GM11168 (cell line): ENCODE measurements around the gene COPZ1.

Experiments
- in situ Hi-C: fragments of 300-500 bp; cut with MboI; formaldehyde crosslinking; loops from one replicate; pipeline ENCODE4 v1.12.0; 2022; ENCODE audit warnings: low sequenced_read_pairs; ENCODE audit not compliant: unreplicated experiment

COPZ1 gene

GRCh38 chr12:54374562-54375258 lies 49.8 kb downstream of the COPZ1 start:
- in situ Hi-C loops, result no loop called here

GRCh38 chr12:54375259-54375579 lies 50.3 kb downstream of the COPZ1 start:
- in situ Hi-C loops, result no loop called here

- in situ Hi-C loops, result no loop called here
Observed at GRCh38 chr12:54376596-54376995, 51.7 kb downstream of the COPZ1 start.

- in situ Hi-C loops, result no loop called here
Observed at GRCh38 chr12:54377007-54377406, 52.1 kb downstream of the COPZ1 start.

- in situ Hi-C loops, result no loop called here
Observed at GRCh38 chr12:54377797-54378515, 53.0 kb downstream of the COPZ1 start.

- in situ Hi-C loops, result no loop called here
Observed at GRCh38 chr12:54378796-54379397, 54.0 kb downstream of the COPZ1 start.

- in situ Hi-C loops, result no loop called here
Observed at GRCh38 chr12:54379398-54380201, 54.7 kb downstream of the COPZ1 start.

GRCh38 chr12:54381136-54381535 lies 56.2 kb downstream of the COPZ1 start:
- in situ Hi-C loops, result no loop called here

- in situ Hi-C loops, result no loop called here
Observed at GRCh38 chr12:54383041-54383609, 58.2 kb downstream of the COPZ1 start.

GRCh38 chr12:54384591-54385041 lies 59.7 kb downstream of the COPZ1 start, which contains the start of gene ZNF385A:
TSS of gene ZNF385A (minus strand) at chr12:54384733. CDS start at chr12:54384514, 219 bp downstream.
- in situ Hi-C loops, result no loop called here

GRCh38 chr12:54385251-54385914 lies 60.5 kb downstream of the COPZ1 start:
- in situ Hi-C loops, result no loop called here

- in situ Hi-C loops, result no loop called here
Observed at GRCh38 chr12:54386403-54387113, 61.6 kb downstream of the COPZ1 start.

GRCh38 chr12:54387114-54387467 lies 62.2 kb downstream of the COPZ1 start:
- in situ Hi-C loops, result no loop called here

- in situ Hi-C loops, result no loop called here
Observed at GRCh38 chr12:54388237-54389133, 63.6 kb downstream of the COPZ1 start.

GRCh38 chr12:54389134-54389508 lies 64.2 kb downstream of the COPZ1 start:
- in situ Hi-C loops, result no loop called here

GRCh38 chr12:54389607-54390175 lies 64.8 kb downstream of the COPZ1 start:
- in situ Hi-C loops, result no loop called here

GRCh38 chr12:54390176-54390667 lies 65.3 kb downstream of the COPZ1 start:
- in situ Hi-C loops, result no loop called here
